ENCODE measurements around the gene STK39.
A peak's percentile ranks its signal among the peaks of the same experiment; 100 is the strongest.

The STK39 gene

DNA sequence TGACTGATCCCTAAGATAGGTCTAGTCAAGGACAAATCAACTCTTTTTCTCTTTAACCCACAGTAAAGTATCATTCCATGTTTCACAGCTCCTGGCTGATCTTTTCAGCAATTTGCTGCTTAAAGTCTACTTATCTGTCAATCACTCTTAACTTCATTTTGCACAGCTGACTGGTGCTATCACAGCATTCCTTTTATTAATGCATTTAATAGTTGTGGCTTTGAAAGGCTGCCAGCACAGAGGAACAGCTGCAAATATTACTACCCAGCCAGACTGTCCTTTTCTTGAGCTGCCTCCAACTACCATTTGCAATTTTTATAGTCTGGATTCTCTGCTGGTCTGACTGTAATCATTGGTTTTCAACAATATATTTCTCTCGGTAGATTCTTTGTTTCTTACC lies 303.5 kb downstream of the STK39 start:
- no peak for DNase-seq

- no peak for DNase-seq
Measured at GRCh38 chr2:167943368-167943767, 304.0 kb downstream of the STK39 start.

DNA sequence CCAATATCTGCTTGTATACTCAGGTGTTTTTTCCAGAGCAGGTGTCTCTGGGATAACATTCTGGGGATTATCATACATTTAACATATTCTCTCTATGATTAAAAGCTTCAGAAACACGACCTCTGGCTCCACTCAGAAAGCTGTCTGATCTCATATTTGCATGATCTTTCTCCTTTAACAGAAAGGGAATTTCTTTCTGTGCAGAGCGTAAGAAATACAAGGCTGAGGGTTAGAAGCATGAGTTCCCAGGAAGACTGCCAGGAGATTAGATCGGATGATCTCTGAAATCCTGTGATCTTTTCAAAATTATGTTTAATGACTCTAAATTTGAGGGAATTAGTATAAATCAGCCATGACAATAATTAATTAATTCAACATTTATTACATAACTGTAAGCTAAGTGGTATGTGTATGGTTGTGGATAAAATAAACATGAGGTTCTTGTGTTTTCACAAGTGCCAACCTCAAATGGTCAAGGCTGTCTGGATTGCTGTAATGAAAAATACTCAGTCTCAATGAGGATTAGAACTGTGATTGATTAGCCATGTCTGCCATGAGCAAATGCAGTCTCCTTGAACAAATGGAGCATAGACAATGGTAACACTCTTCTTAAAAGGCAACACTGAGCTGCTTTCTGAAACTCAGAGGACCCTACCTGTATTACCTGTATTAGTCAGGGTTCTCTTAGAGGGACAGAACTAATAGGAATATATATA lies 304.9 kb downstream of the STK39 start:
- no peak for DNase-seq

GRCh38 chr2:167941604-167942003 lies 305.8 kb downstream of the STK39 start:
- DNase-seq: no peak

DNA sequence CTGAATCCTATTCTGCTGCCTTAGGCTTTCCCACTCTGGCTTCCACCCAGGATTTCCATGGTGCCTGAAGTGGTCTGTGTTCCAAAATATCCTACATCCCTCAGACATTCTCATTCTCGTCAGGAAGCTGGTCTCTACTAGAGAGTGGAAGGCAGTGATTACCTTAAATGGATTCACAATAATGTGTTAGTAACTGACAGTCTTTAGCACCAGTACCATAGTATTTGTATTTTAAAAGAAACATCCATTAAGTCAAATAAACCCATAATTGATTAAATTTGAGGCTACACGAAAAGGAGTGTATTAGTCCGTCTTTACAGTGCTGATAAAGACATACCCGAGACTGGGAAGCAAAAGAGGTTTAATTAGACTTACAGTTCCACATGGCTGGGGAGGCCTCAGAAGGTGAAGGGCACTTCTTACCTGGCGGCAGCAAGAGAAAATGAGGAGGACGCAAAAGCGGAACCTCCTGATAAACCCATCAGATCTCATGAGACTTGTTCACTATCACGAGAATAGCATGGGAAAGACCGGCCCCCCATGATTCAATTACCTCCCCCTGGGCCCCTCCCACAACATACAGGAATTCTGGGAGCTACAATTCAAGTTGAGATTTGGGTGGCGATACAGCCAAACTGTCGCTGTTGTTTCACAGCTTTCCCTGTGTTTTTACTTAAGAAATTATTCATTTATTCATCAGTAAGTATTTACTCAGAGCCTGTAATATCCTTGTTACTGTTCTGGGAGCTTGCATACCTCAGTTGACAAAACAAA lies 306.5 kb downstream of the STK39 start:
- no peak for DNase-seq

DNA sequence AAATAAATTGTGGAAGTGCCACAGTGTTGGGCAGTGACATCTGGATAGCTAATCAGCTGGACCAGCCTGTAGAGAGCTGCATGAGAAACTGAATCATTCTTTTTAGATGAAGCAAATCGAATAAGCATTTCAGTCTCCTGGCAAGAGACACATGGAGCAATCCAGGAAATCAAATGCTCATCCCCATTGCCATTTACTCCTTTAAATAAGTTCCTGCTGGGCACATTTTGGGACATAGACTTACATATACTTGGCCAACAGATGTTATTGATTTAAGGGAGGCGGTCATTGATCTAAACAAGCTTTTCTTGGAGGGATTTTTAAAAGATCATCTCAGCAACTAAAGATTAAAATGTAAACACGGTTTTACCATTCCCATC lies 307.1 kb downstream of the STK39 start:
- no peak for DNase-seq

- no peak for DNase-seq
Measured at GRCh38 chr2:167939514-167940345, 307.7 kb downstream of the STK39 start.

DNA sequence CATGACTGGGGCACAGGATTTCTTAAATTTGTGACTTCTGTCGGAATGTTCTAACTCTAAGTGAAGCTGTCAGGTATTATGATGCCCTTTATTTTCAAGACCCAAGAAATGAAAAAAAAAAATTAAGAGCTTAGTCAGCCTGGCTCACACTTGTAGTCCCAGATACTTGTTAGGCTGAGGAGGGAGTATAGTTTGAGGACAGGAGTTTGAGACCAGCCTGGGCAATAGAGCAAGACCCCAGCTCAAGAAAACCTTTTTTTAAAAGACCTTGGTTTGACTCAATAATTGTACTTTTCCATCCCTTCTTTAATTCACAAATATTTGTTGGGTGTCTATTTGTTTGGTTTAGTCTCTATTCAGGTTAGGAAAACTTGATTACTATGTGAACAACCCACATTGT lies 310.0 kb downstream of the STK39 start:
- no peak for DNase-seq

GRCh38 chr2:167935803-167936110 lies 311.6 kb downstream of the STK39 start:
- no peak for DNase-seq

GRCh38 chr2:167933097-167933814 lies 314.1 kb downstream of the STK39 start:
- DNase-seq: no peak

GRCh38 chr2:167932123-167932693 lies 315.2 kb downstream of the STK39 start:
- DNase-seq: no peak

GRCh38 chr2:167929484-167929883 lies 317.9 kb downstream of the STK39 start:
- DNase-seq: no peak

GRCh38 chr2:167928434-167928833 lies 319.0 kb downstream of the STK39 start:
- DNase-seq: no peak

- no peak for DNase-seq
Measured at GRCh38 chr2:167925758-167926157, 321.6 kb downstream of the STK39 start.

DNA sequence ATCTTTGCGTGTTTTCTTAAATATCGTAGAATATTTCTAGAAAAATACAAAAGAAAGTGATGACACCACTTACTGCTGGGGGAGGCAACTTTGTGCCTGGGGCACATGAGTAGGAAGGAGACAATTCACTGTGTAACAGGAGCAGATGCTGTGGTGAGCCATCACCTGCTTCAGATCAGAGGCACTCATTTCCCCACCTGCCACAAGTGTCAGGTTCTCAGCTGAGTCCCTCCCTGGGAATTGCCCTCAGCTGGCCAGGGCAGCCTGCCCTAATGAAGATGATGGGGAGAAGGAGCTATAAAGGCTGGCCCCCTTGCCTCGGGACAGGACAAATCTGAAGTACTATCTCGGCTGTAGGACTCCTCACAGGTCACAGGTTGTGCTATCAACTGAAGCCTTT lies 322.8 kb downstream of the STK39 start:
- DNase-seq: peak; percentile 26

DNA sequence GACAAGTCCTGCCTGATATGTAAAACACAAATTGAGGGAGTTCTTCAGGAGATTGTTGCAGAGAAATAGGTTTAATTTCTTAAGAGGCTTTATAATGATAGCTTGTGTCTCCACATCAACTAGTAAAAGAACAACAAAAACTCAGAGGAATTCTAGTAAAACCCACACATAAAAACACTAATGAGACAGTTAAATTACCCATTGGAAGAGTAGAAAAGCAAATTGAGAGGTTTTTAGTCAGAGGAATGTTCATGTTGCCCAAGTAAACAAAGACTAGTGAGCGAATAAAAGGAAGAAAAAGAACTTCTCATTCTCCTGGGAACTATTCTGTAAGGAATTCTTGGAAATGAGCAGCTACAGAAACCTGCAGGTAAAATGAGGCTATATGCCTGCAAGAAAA lies 330.6 kb downstream of the STK39 start:
- DNase-seq: no peak

DNA sequence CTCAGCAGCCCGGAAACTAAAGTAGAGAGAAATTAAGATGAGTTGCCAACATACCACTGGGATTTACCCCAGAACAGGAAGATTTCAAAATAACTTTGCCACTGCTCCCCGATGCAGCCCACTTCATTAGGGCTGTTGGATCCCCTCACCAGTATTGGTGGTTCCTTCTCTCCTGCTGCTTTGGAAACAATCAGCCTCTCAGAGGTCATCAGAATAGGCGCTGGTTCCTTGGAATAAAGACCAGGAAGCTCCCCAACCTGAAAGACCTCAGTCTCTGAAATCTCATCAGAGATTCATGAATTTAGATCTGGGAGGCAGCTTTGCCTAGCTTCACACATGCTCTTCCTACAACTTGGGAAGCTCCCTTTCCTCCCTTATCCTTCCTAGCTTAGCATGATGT lies 332.4 kb downstream of the STK39 start:
- DNase-seq: no peak

DNA sequence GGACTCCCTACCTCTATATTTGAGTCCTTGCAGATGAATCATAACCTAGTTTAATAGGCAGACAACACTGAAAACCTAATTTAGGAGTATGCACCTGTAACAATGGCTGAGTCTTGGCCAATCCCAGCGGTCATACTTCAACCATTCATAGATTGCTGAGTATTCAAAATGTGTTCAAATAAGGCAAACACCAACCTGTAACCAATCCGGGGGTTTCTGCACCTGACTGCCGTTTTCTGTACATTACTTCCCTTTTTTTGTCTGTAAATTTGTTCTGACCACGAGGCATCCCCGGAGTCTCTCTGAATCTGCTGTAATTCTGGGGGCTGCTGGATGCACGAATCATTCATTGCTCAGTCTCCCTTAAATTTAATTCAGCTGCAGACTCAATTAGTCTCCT lies 338.6 kb downstream of the STK39 start:
- no peak for DNase-seq

GRCh38 chr2:167905668-167906067 lies 341.7 kb downstream of the STK39 start:
- no peak for DNase-seq
